GM04504 (cell line): ENCODE data around the gene COMMD7.

Experiments
- DNase-seq: peaks from one replicate; pipeline ENCODE4 v3.0.0-alpha.2; 2012; ENCODE audit warnings: low read depth

Gene COMMD7

GRCh38 chr20:32675223-32675975 lies 67.9 kb downstream of the COMMD7 start:
- no peak for DNase-seq

- DNase-seq, result peak; percentile 6
Measured at GRCh38 chr20:32674362-32674789, 68.9 kb downstream of the COMMD7 start.

- DNase-seq, result no peak
Measured at GRCh38 chr20:32672982-32673851, 70.0 kb downstream of the COMMD7 start.

- no peak for DNase-seq
Measured at GRCh38 chr20:32672394-32672981, 70.8 kb downstream of the COMMD7 start.

GRCh38 chr20:32670773-32671455 lies 72.4 kb downstream of the COMMD7 start:
- DNase-seq, result no peak

- no peak for DNase-seq
Measured at GRCh38 chr20:32667027-32667426, 76.2 kb downstream of the COMMD7 start.

GRCh38 chr20:32664678-32665159 lies 78.5 kb downstream of the COMMD7 start:
- no peak for DNase-seq

GRCh38 chr20:32664012-32664677 lies 79.1 kb downstream of the COMMD7 start:
- no peak for DNase-seq

- DNase-seq, result no peak
Measured at GRCh38 chr20:32663335-32664011, 79.8 kb downstream of the COMMD7 start.

- DNase-seq, result no peak
Measured at GRCh38 chr20:32661820-32662528, 81.3 kb downstream of the COMMD7 start.

- DNase-seq, result no peak
Measured at GRCh38 chr20:32660661-32661060, 82.6 kb downstream of the COMMD7 start.

- no peak for DNase-seq
Measured at GRCh38 chr20:32656827-32657226, 86.4 kb downstream of the COMMD7 start.

GRCh38 chr20:32655903-32656512 lies 87.3 kb downstream of the COMMD7 start:
- DNase-seq, result no peak

- peak; percentile 48 for DNase-seq
Measured at GRCh38 chr20:32652739-32653526, 90.3 kb downstream of the COMMD7 start.
